Measurements from ENCODE around the gene PCSK6. TPM values are rescaled to one million over a fixed set of nuclear protein-coding genes. Genes with fewer than 3 reads are reported as not detected.
"Not testable (repeated sequence)": the region's sequence is repeated elsewhere in the genome, so short reads cannot be mapped to it uniquely, and the experiment has no call there.

The PCSK6 gene
- total RNA-seq, 1 experiment from 2014 or later, result 26.3 TPM

DNA sequence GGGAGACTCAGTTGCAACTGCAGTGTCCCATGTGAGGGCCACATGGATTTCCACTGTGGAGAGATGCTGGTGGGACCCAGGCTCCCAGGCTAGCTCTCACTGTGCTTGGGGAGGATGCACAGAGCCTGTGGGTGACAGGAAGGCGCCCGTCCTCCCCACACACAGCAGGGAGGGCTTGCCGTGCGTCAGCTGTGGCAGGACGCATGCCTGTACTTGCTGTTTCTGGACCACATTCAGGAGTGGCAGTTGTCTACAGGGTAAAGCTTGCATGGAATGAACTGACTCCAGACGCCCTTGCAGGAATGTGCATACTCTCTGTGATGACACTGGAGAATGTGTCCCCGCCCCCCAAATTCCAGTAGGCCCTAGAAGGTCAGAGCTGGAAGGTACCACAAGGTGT is 130.6 kb downstream of the PCSK6 start:
- peak in 1 of 2 experiments; percentile 6 for DNase-seq
- CTCF ChIA-PET, result interaction anchor here (0.6 kb wide), 1 partner anchor 129 kb away, joined by 10 read pairs; no protein-coding TSS in a partner anchor
- intact Hi-C loops (cut with micrococcal nuclease; ENCODE audit: unreplicated experiment), result no loop called here

DNA sequence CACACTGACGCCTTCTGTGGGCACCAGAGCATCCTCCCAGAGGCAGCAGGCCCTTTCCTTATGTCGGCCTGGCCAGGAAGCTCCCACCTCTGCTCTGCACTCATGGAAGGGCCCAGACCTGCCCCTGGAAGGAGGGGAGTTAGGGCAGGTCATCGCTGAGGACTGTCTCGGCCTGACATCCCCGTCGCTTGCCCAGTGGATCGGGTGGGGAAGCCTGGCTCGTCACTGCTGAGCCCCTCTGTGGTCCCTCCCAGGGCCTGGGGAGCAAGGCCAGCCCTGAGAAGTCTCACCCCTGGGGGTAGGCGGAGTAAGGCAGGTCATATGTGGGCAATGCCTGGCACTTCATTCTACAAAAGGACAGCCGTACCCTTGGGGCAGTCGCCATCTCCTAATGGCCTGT is 131.6 kb downstream of the PCSK6 start:
- POLR2A ChIA-PET (ENCODE audit: unreplicated experiment), result no interaction called here
- intact Hi-C loops (cut with micrococcal nuclease; ENCODE audit: unreplicated experiment), result no loop called here
- no peaks in the 10 kb centered on the region for H3K4me1 ChIP-seq (replicated peaks; ENCODE audit: insufficient read depth)
- CTCF ChIA-PET, result no interaction called here
- H3F3A ChIP-seq (ENCODE audit: insufficient read depth, low read depth), result no peaks in the 10 kb centered on the region
- no peak overlapping the region for H2AFZ ChIP-seq
- no peak for DNase-seq
- TF ChIP-seq EZH2 (IDR thresholded peaks at IDR 0.05; ENCODE audit: low read depth), result no peak
- TF ChIP-seq, protein P1, sequence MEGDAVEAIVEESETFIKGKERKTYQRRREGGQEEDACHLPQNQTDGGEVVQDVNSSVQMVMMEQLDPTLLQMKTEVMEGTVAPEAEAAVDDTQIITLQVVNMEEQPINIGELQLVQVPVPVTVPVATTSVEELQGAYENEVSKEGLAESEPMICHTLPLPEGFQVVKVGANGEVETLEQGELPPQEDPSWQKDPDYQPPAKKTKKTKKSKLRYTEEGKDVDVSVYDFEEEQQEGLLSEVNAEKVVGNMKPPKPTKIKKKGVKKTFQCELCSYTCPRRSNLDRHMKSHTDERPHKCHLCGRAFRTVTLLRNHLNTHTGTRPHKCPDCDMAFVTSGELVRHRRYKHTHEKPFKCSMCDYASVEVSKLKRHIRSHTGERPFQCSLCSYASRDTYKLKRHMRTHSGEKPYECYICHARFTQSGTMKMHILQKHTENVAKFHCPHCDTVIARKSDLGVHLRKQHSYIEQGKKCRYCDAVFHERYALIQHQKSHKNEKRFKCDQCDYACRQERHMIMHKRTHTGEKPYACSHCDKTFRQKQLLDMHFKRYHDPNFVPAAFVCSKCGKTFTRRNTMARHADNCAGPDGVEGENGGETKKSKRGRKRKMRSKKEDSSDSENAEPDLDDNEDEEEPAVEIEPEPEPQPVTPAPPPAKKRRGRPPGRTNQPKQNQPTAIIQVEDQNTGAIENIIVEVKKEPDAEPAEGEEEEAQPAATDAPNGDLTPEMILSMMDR (conservative IDR thresholded peaks at IDR 0.05), result no peak
- H3K4me3 ChIP-seq, result no peak overlapping the region
- no peaks in the 10 kb centered on the region for H3K27me3 ChIP-seq (ENCODE audit: insufficient read depth, low read depth)
- H3K36me3 ChIP-seq (ENCODE audit: low read depth), result no peaks in the 10 kb centered on the region
- H3K9me2 ChIP-seq (ENCODE audit: insufficient read depth), result no peaks in the 10 kb centered on the region
- no peaks in the 10 kb centered on the region for H4K20me1 ChIP-seq (ENCODE audit: insufficient read depth)
- no peak overlapping the region for H3K4me2 ChIP-seq
- no TSS peak for BruUV-seq (replicated peaks)
- H3K9me3 ChIP-seq (ENCODE audit: insufficient read depth, low read depth), result no peaks in the 10 kb centered on the region
- no peak overlapping the region for H3K27ac ChIP-seq
- H3K79me2 ChIP-seq (ENCODE audit: low read depth), result no peaks in the 10 kb centered on the region

More for the DNA sequence above, 130.6 kb downstream of the PCSK6 start:
- Histone ChIP-seq H4K20me1 (ENCODE audit: insufficient read depth) (no peaks in the 10 kb centered on the region), H3K9me2 (ENCODE audit: insufficient read depth) (no peaks in the 10 kb centered on the region), H3K27ac (no peak overlapping the region), H3K4me3 (no peak overlapping the region), H3K27me3 (ENCODE audit: insufficient read depth, low read depth) (no peaks in the 10 kb centered on the region), H2AFZ (no peak overlapping the region), H3K4me2 (no peak overlapping the region), H3K36me3 (ENCODE audit: low read depth) (no peaks in the 10 kb centered on the region), H3K9me3 (ENCODE audit: insufficient read depth, low read depth) (no peaks in the 10 kb centered on the region), H3F3A (ENCODE audit: insufficient read depth, low read depth) (no peaks in the 10 kb centered on the region), H3K4me1 (replicated peaks; ENCODE audit: insufficient read depth) (no peaks in the 10 kb centered on the region), H3K79me2 (ENCODE audit: low read depth) (no peaks in the 10 kb centered on the region)
- POLR2A ChIA-PET (ENCODE audit: unreplicated experiment), result no interaction called here
- TF ChIP-seq, protein P1 (conservative IDR thresholded peaks at IDR 0.05), result no peak
- TF ChIP-seq EZH2 (IDR thresholded peaks at IDR 0.05; ENCODE audit: low read depth), result no peak
- no TSS peak for BruUV-seq (replicated peaks)

DNA sequence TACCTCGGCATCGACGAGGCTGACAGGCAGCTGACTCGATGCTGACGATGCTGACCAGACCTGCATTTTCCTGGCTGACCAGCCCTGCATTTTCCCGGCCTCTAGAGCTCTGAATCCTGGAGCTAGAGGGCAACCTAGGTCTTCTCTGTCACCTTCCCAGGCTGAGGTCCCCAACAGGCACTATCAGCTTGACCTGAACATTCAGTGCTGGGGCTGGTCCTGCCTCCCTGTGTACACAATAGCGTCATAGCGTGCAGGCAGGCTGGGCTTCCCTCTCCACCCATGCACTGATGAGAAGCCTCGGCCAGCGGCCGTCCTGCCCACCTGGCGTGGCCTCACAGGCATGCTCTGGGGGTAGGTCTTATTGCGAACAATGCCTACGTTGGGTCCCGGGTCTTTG is 132.2 kb downstream of the PCSK6 start:
- intact Hi-C loops (cut with micrococcal nuclease; ENCODE audit: unreplicated experiment), result no loop called here
- ChIA-PET CTCF (no interaction called here), POLR2A (ENCODE audit: unreplicated experiment) (no interaction called here)
- TF ChIP-seq, protein P1 (conservative IDR thresholded peaks at IDR 0.05), result no peak
- TF ChIP-seq EZH2 (IDR thresholded peaks at IDR 0.05; ENCODE audit: low read depth), result no peak
- Histone ChIP-seq H3K27me3 (ENCODE audit: insufficient read depth, low read depth) (no peaks in the 10 kb centered on the region), H3F3A (ENCODE audit: insufficient read depth, low read depth) (no peaks in the 10 kb centered on the region), H4K20me1 (ENCODE audit: insufficient read depth) (no peaks in the 10 kb centered on the region), H3K36me3 (ENCODE audit: low read depth) (no peaks in the 10 kb centered on the region), H3K4me3 (no peak overlapping the region), H2AFZ (no peak overlapping the region), H3K4me1 (replicated peaks; ENCODE audit: insufficient read depth) (no peaks in the 10 kb centered on the region), H3K9me3 (ENCODE audit: insufficient read depth, low read depth) (no peaks in the 10 kb centered on the region), H3K27ac (no peak overlapping the region), H3K4me2 (no peak overlapping the region), H3K79me2 (ENCODE audit: low read depth) (no peaks in the 10 kb centered on the region), H3K9me2 (ENCODE audit: insufficient read depth) (no peaks in the 10 kb centered on the region)
- no peak for DNase-seq
- no TSS peak for BruUV-seq (replicated peaks)

DNA sequence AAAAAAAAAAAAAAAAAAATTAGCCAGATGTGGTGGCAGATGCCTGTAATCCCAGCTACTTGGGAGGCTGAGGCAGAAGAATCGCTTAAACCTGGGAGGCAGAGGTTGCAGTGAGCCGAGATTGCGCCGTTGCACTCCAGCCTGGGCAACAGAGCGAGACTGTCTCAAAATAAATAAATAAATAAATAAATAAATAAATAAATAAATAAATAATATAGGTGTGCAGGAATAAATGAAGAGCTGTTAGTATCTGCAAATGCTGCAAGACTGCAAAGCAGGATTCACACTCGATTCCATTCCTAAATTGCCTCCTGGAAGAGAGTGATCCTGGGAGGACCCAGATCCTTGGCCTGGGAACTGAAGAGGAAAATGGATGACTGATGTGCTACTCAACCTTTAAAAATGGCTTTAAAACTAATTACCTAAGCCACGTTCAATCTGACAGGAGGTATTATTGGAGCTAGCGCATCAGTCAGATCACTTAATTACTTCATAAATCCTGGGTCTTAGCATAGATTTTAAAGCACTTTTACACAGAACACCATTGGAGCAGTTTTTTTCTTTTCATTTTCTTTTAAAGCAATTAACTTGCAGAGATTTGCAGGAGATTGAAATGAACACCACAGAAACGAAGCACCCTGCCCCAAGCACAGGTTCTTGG is 132.9 kb downstream of the PCSK6 start:
- DNase-seq, result not testable (repeated sequence)

More for the DNA sequence above, 132.9 kb downstream of the PCSK6 start:
- H3K36me3 ChIP-seq (ENCODE audit: low read depth); H3K4me3 ChIP-seq; H3K27me3 ChIP-seq (ENCODE audit: insufficient read depth, low read depth); H3K4me2 ChIP-seq; H4K20me1 ChIP-seq (ENCODE audit: insufficient read depth); H3K79me2 ChIP-seq (ENCODE audit: low read depth); H3F3A ChIP-seq (ENCODE audit: insufficient read depth, low read depth); BruUV-seq (replicated peaks); H3K4me1 ChIP-seq (replicated peaks; ENCODE audit: insufficient read depth); intact Hi-C loops (cut with micrococcal nuclease; ENCODE audit: unreplicated experiment); H3K9me2 ChIP-seq (ENCODE audit: insufficient read depth); H3K27ac ChIP-seq; H2AFZ ChIP-seq; POLR2A ChIA-PET (ENCODE audit: unreplicated experiment); H3K9me3 ChIP-seq (ENCODE audit: insufficient read depth, low read depth): not testable (repeated sequence)
- CTCF ChIA-PET, result interaction anchor here (0.6 kb wide), 1 partner anchor 114 kb away, joined by 6 read pairs; no protein-coding TSS in a partner anchor
